ENCODE measurements around the gene TRABD2B.

Gene TRABD2B

DNA sequence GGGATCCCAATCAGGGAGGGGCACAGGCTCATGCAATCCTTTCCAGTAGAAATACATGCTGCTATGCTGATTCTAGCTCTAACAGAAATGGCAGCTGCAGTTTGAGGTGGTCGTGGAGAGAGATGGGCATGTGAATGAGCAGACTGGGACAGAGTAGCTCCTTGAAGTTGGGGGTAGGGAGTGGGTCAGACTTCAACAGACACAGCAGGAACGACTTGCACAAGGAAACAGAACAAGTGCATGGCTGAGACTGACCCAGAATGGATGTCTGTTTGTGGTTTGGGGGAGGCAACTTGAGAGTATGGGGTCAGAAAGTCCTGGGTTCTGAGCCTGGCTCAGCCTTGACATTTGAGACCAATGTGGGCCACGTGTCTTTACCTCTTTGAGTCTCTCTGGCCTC is 25.1 kb upstream of the TRABD2B start:
- in situ Hi-C loops (cut with MboI; ENCODE audit: low sequenced_read_pairs): no loop called here

- in situ Hi-C loops (cut with MboI; ENCODE audit: low sequenced_read_pairs): no loop called here
These were observed 24.6 kb upstream of the TRABD2B start for GRCh38 chr1:48021792-48022191.

DNA sequence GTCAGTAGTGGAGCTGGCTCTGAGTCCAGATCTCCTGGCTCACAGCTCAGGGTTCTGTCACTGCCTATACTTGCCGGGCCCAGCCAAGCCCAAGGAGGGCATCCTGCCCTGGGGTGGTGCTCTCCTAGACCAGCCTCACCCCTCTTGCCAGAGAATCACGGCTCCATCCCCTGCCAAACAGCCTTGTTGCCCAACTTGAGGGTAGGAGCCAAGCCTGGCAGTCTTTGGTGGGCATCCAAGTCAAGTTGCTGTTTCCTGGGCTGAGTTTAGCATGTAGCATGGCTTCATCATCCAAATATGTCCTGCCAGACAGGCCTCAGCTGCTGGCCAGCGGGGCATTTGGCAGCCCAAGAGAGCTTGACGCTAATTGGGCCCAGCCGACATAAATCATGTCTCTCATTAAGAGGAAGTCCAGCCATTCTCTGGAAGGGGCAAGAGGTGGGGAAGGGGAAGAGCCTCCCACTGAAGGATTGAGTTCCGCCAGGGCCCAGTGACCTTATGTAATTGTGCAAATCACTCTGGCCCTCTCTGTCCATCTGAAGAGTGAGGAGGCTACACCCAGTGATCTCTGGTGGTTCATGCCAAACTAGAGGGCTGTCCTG is 22.6 kb upstream of the TRABD2B start:
- in situ Hi-C loops (cut with MboI; ENCODE audit: low sequenced_read_pairs): no loop called here

DNA sequence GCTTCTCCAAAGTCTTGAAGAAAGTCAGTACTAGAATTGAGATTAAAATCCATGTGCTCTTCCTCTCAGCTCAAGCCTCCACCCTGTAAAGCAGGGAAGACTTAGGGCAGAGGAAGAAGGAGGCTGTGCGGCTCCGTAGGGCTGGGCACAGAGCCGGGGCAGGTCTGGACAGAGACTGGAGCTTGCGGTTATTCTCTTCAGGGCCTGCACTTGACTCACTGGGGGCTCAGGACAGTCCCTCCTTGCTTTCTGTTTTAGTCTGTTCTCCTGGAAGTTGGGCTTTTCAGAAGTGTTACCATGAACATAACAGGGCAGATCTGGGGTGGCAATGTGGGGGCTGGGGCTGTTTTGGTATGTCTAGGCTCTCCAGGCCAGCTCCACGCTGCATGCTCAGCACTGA is 21.6 kb upstream of the TRABD2B start:
- in situ Hi-C loops (cut with MboI; ENCODE audit: low sequenced_read_pairs): no loop called here

GRCh38 chr1:48017716-48018115 is 20.5 kb upstream of the TRABD2B start:
- in situ Hi-C loops (cut with MboI; ENCODE audit: low sequenced_read_pairs): no loop called here

GRCh38 chr1:48016515-48016914 is 19.3 kb upstream of the TRABD2B start:
- in situ Hi-C loops (cut with MboI; ENCODE audit: low sequenced_read_pairs): no loop called here

DNA sequence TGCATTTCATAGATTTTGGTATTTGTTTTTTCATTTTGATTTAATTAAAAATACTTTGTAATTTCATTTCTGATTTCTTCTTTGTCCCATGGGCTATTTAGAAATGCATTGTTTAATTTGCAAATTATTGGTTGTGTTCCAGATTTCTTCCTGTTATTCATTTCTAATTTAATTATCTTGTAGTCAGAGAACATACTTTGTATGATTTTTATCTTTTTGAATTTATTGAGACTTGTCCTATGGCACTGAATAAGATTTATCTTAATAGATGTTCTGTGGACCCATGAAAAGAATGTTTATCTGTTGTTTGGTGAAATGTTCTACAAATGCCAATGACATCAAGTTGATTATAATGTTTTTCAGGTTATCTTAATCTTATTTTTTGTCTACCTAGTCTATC is 16.1 kb upstream of the TRABD2B start:
- in situ Hi-C loops (cut with MboI; ENCODE audit: low sequenced_read_pairs): no loop called here

DNA sequence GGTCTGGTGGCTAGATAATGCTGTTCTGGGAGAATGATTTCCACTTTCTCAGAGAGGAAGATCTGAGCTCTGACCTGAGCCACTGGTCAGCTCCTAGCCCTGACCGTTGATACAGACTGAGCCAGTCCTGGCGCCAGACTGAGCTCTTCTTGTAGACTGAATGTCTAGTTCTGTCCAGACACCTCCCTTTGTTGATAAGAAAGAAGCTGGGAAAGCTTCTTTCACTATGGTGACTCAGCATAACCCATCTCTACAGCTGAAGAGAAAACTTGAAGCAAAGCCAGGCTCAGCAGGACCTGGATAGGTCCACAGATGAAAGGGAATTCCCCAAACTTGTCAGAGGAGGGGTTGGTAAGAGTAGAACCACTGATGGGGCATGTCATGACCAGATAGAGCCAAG is 9.9 kb upstream of the TRABD2B start:
- in situ Hi-C loops (cut with MboI; ENCODE audit: low sequenced_read_pairs): no loop called here

GRCh38 chr1:48006264-48006663 is 9.1 kb upstream of the TRABD2B start:
- in situ Hi-C loops (cut with MboI; ENCODE audit: low sequenced_read_pairs): no loop called here

DNA sequence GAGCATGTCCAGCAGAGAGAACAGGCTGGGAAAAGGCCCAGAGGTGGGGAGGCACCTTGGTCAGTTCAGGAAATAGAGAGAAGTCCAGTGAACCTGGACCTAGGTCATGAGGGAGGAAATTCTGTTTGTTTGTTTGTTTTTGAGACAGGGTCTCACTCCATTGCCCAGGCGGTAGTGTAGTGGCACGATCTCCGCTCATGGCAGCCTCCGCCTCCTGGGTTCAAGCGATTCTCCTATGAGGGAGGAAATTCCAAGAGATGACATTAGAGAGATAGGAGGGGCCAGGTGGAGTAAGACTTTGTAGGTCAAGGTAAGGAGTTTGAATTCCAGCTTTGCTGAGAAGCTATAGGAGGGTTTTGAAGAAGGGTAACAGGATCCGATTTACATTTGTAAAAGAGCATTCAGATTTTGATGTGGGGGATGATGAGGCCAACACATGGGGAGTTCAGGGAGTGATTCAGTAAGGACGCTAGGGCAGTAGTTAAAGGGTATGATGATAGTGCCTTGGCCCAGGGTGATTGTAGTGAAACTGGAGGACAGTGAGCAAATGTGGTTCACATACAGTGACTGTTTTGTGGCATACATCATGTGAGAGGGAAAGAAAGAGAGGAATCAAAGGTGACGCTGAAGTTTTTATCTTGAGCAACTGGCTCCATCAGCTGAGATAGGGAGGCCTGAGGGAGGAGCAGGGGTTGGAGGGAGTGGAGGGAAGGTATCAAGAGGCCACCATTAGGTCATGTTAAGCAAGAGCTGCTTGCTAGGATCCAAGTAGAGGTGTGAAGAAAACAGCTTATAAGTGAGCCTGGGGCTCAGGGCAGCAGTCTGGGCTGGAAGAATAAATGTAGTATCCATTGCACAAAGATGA is 8.3 kb upstream of the TRABD2B start:
- in situ Hi-C loops (cut with MboI; ENCODE audit: low sequenced_read_pairs): no loop called here

DNA sequence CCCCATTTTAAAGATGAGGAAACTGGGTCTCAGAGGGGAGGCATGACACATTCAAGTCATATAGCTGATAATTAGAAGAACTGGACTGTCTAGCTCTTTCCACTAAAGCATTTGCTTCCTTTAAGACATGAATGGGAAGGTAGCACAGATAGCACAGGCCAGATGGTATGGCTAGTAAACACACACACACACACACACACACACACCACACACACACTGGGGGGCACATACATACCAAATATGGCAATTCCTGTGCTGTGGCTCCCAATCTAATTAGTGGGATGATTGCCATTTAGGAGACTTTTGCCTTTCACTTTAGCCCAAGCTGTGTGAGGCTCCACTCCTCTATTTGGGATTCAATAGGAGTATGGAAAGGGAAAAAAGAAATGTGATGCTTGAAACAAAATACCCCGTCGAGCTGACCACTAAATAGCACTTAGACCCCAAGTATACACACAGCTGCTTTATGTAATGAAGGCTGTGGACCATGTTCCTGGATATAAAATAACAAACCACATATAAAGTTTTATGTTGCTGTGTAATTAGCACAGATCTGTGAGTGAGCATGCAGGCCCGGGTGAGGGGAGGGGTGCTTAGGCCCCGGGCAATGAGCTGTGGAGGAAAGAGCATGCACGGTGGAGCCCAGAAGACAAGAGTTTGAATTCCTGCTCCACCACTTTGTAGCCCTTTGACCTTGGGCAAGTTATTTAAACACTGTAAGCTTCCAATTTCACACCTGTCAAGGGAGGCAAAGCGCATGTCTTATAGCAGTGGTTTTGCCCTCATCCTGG is 6.8 kb upstream of the TRABD2B start:
- in situ Hi-C loops (cut with MboI; ENCODE audit: low sequenced_read_pairs): no loop called here

- in situ Hi-C loops (cut with MboI; ENCODE audit: low sequenced_read_pairs): no loop called here
These were observed 5.0 kb upstream of the TRABD2B start for GRCh38 chr1:48002142-48002541.

GRCh38 chr1:48001696-48002095 is 4.5 kb upstream of the TRABD2B start:
- in situ Hi-C loops (cut with MboI; ENCODE audit: low sequenced_read_pairs): no loop called here

DNA sequence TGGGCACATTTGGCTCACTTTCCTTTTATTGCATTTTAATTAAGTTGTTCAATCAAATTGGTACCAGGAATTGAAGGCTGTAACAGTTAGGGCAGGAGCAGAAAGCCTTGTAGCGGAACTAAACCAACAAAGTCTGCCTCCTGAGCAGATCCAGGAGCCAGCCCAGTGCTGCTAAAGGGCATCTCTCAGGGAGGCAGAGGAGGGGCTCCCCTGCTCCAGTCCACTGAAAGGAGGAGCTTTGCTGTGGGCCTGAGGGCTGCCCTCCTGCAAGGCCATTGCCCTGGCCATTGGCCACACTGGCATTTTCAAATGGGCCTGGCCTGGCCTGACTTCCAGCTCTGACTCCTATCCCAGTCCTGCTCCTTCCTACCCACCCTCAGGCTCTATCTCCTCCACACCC is 3.7 kb upstream of the TRABD2B start:
- in situ Hi-C loops (cut with MboI; ENCODE audit: low sequenced_read_pairs): no loop called here

GRCh38 chr1:47999097-47999496 is 1.9 kb upstream of the TRABD2B start:
- in situ Hi-C loops (cut with MboI; ENCODE audit: low sequenced_read_pairs): no loop called here

- in situ Hi-C loops (cut with MboI; ENCODE audit: low sequenced_read_pairs): no loop called here
These were observed 1.3 kb upstream of the TRABD2B start for GRCh38 chr1:47998396-47998990.

DNA sequence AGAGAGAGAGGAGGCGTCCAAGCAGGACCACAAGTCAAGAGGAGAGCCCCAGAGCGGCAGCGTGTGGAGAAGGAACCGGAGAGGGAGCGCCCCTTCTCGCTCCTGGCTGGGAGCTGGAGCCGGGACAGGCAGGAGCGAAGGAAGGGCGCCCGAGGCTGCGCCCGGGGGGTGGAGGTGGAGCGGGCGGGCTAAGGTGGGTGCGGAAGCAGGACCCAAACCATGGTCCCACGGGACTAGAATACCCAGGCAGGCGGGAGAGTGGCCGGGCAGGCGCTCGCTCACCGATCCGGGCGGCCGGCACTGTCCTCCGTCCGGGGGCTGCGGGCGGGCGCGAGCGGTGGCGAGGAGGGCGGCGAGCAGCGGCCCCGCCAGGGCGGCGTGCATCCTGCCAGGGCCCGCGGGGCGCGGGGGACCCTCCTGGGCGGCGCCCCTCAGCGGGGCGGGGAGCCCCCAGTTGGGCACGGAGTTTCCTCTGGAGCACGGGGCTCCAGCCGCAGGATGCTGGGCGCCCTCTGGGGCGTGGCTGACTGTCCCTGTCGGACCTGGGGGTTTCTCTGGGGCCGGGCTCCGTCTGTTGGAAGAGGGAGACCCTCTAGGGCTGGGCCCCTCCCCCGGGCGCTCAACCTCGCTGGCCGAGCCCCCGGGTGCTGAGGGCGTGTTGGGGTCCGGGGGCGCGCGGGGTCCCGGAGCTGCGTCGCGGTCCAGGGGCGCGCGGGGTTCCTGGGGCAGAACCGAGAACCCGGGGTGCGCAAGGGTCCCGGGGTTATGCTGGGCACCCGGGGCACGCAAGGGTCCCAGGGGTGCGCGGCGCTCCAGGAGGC is 569 bp downstream of the TRABD2B start:
- in situ Hi-C loops (cut with MboI; ENCODE audit: low sequenced_read_pairs): no loop called here

DNA sequence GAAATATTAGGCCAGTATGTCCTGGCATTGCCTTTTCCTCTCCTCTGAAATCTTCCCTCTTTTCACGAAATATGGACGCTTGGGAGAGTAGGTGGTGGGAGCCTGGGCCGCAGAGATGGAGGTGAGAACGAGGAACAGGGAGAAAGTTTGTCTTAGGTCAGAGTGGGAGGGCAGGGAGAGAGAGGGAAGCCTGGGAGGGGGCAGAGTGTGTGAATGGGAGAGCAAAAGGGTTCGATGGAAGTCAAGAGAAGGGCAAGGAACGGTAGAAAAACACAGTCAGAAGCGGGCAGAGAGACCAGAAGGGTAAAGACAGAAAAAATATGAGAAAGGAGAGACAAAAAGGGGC is 1.2 kb downstream of the TRABD2B start:
- in situ Hi-C loops (cut with MboI; ENCODE audit: low sequenced_read_pairs): no loop called here

DNA sequence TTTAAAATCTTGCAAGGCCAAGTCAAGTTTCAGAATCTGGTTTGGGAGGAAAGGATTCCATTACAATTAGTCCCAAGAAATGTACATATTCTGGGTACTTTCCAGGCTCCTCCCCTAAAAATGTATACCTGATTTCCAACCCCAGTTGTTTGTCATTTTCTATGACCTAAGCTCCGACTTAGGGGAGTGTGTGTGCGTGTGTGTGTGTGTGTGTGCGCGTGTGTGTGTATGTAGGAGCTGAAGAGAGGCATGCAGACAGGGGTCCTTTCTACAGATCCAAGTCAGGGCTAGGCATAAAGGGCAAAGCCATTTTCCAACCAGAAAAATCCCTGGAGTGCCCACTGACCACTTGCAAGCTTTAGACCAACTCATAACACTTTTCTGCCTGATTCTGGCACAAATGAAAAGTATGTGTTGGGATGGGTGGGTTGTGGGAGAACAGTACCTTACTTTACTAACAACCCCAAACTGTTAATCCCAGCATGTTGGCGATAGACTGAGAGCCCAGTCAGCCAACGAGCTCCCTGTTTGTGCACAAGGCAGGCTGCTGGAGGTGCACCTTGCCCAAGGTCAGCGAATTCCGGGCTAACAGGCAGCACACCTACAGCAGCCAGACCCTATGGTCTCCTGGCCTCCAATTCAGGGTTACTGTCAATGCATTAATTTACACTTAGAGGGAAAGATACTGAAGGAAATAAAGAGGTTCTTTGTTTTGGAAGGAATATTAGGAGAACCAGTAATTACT is 1.7 kb downstream of the TRABD2B start:
- in situ Hi-C loops (cut with MboI; ENCODE audit: low sequenced_read_pairs): no loop called here
